Loucy (cell line): Measurements from ENCODE around the gene NPIPB6.

Source experiments
- CTCF ChIP-seq: fragments of 200-600 bp; sonication (generic); conservative IDR thresholded peaks from 2 replicates; pipeline ENCODE4 v1.5.1; 2014; ENCODE audit warnings: mild to moderate bottlenecking, antibody characterized with exemption, low read length
- EZH2phosphoT487 ChIP-seq: fragments of 200-600 bp; IDR thresholded peaks from 2 replicates; pipeline ENCODE4 v1.6.1; 2018; ENCODE audit warnings: antibody characterized with exemption, mild to moderate bottlenecking, moderate library complexity, borderline replicate concordance

- TF ChIP-seq EZH2phosphoT487 = no peak
- no peak for TF ChIP-seq CTCF
These were observed 55.4 kb downstream of the NPIPB6 start for GRCh38 chr16:28307936-28308335.
